Heart right ventricle (tissue), 16 donors: Measurements from ENCODE around the gene LAMA2. TPM values are rescaled to one million over a fixed set of nuclear protein-coding genes. Genes with fewer than 3 reads are reported as not detected.
A peak's percentile ranks its signal among the peaks of the same experiment; 100 is the strongest.

Source experiments
- ATAC-seq, 8 donors: fragments of 200-7000 bp; cut with Tn5 transposase; one replicate each; pipeline ENCODE4 v1.9.1; 2020; ENCODE audit warnings: mild to moderate bottlenecking in 8 of 8, moderate library complexity in 8 of 8, moderate number of reproducible peaks in 1 of 8
- DNase-seq, 2 donors: peaks; one replicate each; pipeline ENCODE4 v3.0.0-alpha.2; 2020
- H3K27ac ChIP-seq, 10 donors: fragments of 200-600 bp; sonication (generic) in 2 of 10; one replicate each; pipeline versions ENCODE4 v1.5.0 to v1.8.0; 2020 to 2022; ENCODE audit warnings: mild to moderate bottlenecking in 3 of 10
- H3K27me3 ChIP-seq, 7 donors: fragments of 200-600 bp; one replicate each; pipeline ENCODE4 v1.8.0; 2021 to 2022; ENCODE audit warnings: mild to moderate bottlenecking in 2 of 7
- H3K36me3 ChIP-seq, 9 donors: fragments of 200-600 bp; sonication (generic) in 1 of 9; one replicate each; pipeline versions ENCODE4 v1.5.0 to v1.8.0; 2020 to 2022; ENCODE audit warnings: mild to moderate bottlenecking in 2 of 9
- H3K4me1 ChIP-seq, 9 donors: fragments of 200-600 bp; sonication (generic) in 1 of 9; one replicate each; pipeline versions ENCODE4 v1.5.0 to v1.8.0; 2020 to 2022; ENCODE audit warnings: mild to moderate bottlenecking in 4 of 9
- H3K4me3 ChIP-seq, 10 donors: fragments of 200-600 bp; sonication (generic) in 2 of 10; one replicate each; pipeline versions ENCODE4 v1.5.0 to v1.8.0; 2020 to 2022; ENCODE audit warnings: mild to moderate bottlenecking in 7 of 10, moderate library complexity in 2 of 10
- H3K9me3 ChIP-seq, 11 donors: fragments of 200-600 bp in 10 of 11; sonication (generic) in 2 of 11; one replicate each; pipeline versions ENCODE4 v1.5.0 to v1.8.0; 2013 to 2022; ENCODE audit warnings: mild to moderate bottlenecking in 2 of 11, control low read depth in 1 of 11, moderate library complexity in 1 of 11
- WGBS, 2 donors: extraction: QIAGEN DNeasy Blood & Tissue Kit; methylation state at CpG; one replicate each; pipeline ENCODE4 v1.1.7; 2013; ENCODE audit warnings: inconsistent platforms in 1 of 2; 5-methylcytosine and 5-hydroxymethylcytosine counted together
- intact Hi-C, 10 donors: fragments of 100-400 bp; cut with DNase I; formaldehyde crosslinking; loops; one replicate each; pipeline versions ENCODE4 v1.11.1 to v1.14.2; 2022
- polyA plus RNA-seq, 2 donors: library from polyadenylated mRNA; stranded (reverse); fragments of 200-250 nt; gene quantifications; one replicate each; pipeline ENCODE4 v1.2.3, GENCODE V29; 2013
- total RNA-seq, 10 donors: library from RNA; stranded (reverse); fragmentation: NEBNext Ultra II Directional in 3 of 10; extraction: Animal tissue kit (Norgen Biotek cat#: 25700) in 3 of 10; gene quantifications; one replicate each; pipeline versions ENCODE4 v1.2.1 to v1.2.4, GENCODE V29; 2021 to 2023
- TF ChIP-seq, protein P1 (sequence below), 9 donors: fragments of 200-600 bp; sonication (generic) in 2 of 9; IDR thresholded peaks; one replicate each; pipeline versions ENCODE4 v1.5.0 to v1.8.0; 2021 to 2022; ENCODE audit warnings: antibody characterized with exemption in 9 of 9, mild to moderate bottlenecking in 5 of 9, moderate library complexity in 1 of 9
- donor health status: Arrhythmogenic right ventricular cardiomyopathy.
- donor health status: ischemic (EF 13 %, LVEDD 7.1; RV severe dilation, severe dysfunction).
- donor health status: healthy with polysubstance abuse.
- donor health status: DM: no; HTN: yes; CAD: no.
- donor health status: DM: no; HTN: no; CAD: no.
- donor health status: ischemic (EF 25% LVEDD 6.9; RV normal size, moderate dysfunction).
- donor health status: ischemic (EF 25% LVEDD 5.7; RV mildly dilated, moderate dysfunction).
- donor health status: healthy.
- donor health status: DM: yes; HTN: yes; CAD: no.
- donor health status: Ischemic cardiomyopathy.
- donor health status: ischemic (EF 35%, LVEDD 5.7; RV mildly dilated, moderate dysfunction).
- donor health status: nonischemic (EF 11% LVEDD 7.7; RV severe dilation, severe dysfunction).
- donor health status: DM: yes; HTN: yes; CAD: no.
- donor health status: PGD.
- donor health status: ischemic (EF 29% LVEDD 5.4; RV normal size, mild dysfunction).
- donor health status: nonischemic (EF 23%, LVEDD 6.1; RV moderate dilation, normal function).

LAMA2 gene
- total and polyA plus RNA-seq, 12 donors: 31.1 to 293 (median 223) TPM

- DNase-seq: peak in 1 of 2 donors; percentile 17
- ATAC-seq: peak; percentile 39 to 90 (median 73)
- peaks cover 0 to 33% (median 9%) of the 10 kb centered on the region in 9 donors for H3K4me1 ChIP-seq
- intact Hi-C loops: no loop called here
- no peak overlapping the region for H3K4me3 ChIP-seq
- peak overlapping the region in 6 of 10 donors; percentile 3 to 66 (median 30) for H3K27ac ChIP-seq
- no peaks in the 10 kb centered on the region for H3K27me3 ChIP-seq
- TF ChIP-seq, protein P1, sequence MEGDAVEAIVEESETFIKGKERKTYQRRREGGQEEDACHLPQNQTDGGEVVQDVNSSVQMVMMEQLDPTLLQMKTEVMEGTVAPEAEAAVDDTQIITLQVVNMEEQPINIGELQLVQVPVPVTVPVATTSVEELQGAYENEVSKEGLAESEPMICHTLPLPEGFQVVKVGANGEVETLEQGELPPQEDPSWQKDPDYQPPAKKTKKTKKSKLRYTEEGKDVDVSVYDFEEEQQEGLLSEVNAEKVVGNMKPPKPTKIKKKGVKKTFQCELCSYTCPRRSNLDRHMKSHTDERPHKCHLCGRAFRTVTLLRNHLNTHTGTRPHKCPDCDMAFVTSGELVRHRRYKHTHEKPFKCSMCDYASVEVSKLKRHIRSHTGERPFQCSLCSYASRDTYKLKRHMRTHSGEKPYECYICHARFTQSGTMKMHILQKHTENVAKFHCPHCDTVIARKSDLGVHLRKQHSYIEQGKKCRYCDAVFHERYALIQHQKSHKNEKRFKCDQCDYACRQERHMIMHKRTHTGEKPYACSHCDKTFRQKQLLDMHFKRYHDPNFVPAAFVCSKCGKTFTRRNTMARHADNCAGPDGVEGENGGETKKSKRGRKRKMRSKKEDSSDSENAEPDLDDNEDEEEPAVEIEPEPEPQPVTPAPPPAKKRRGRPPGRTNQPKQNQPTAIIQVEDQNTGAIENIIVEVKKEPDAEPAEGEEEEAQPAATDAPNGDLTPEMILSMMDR (IDR thresholded peaks at IDR 0.05): no peak
- H3K9me3 ChIP-seq: no peaks in the 10 kb centered on the region
- 43 to 44% methylated on average over 3 of the region's 3 CpGs for WGBS, 2 donors
- H3K36me3 ChIP-seq: peaks cover 0 to 96% (median 19%) of the 10 kb centered on the region in 9 donors
Observed at GRCh38 chr6:129312880-129313279, 429.9 kb downstream of the LAMA2 start.

- no peak overlapping the region for H3K4me3 ChIP-seq
- intact Hi-C loops: no loop called here
- peak overlapping the region in 3 of 10 donors; percentile 23 to 57 (median 53) for H3K27ac ChIP-seq
- peaks cover 0 to 96% (median 23%) of the 10 kb centered on the region in 9 donors for H3K36me3 ChIP-seq
- peaks cover 0 to 37% (median 9%) of the 10 kb centered on the region in 9 donors for H3K4me1 ChIP-seq
- no peaks in the 10 kb centered on the region for H3K27me3 ChIP-seq
- ATAC-seq (peak in 6 of 8 donors; percentile 64 to 86 (median 78)), DNase-seq (peak in 1 of 2 donors; percentile 47)
- H3K9me3 ChIP-seq: no peaks in the 10 kb centered on the region
- WGBS, 2 donors: 50 to 70% methylated on average over 9 of the region's 9 CpGs
- TF ChIP-seq, protein P1 (IDR thresholded peaks at IDR 0.05): no peak
Observed at GRCh38 chr6:129314575-129314974, 431.6 kb downstream of the LAMA2 start.

DNA sequence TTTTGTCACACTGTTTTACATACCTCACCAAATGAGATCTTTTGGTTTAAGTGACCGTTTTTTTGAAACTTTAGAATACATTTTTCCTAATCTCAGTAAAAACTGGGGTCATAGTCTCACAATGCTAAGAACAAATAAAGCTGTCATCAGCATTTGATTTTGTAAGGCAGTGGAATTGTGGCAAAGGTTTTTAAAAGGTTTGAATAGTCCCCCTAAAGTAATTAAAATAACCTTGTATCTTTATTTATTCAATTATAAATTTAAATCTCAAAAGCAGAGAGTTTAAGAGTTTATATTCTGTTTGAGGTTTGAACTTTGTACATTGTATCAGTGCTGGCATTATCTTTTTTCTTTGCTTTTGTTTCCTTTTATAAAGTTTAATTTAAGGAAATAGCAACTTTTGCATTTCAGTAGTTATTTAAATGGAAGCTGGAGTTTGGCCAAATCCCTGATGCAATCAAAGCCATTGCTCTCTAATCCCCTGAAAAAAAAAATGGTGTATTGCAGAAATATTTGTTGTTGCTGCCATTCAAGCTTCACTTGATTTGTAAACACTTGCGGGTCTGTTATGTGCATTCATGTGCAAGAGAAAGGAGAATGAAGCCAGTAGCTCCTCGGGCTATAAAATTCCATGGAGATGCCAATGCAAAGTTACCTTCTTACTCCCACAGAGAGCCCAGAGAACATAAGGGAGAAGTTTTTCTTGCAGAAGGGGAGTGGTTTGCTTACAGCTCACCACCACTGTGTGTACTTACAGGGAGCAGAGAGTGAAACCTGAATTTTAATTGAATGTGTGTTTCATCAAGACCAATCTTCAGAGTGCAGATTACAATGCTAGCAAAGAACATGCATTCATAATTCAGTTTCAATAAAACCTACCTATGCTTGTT, 435.2 kb downstream of the LAMA2 start:
- peaks cover 0 to 100% (median 33%) of the 10 kb centered on the region in 9 donors for H3K36me3 ChIP-seq
- TF ChIP-seq, protein P1 (IDR thresholded peaks at IDR 0.05): no peak
- 33 to 36% methylated on average over 3 of the region's 3 CpGs for WGBS, 2 donors

GRCh38 chr6:129320892-129321291, 438.0 kb downstream of the LAMA2 start:
- no peaks in the 10 kb centered on the region for H3K27me3 ChIP-seq
- no peak overlapping the region for H3K27ac ChIP-seq
- peaks cover 0 to 100% (median 33%) of the 10 kb centered on the region in 9 donors for H3K36me3 ChIP-seq
- DNase-seq: no peak
- 86 to 93% methylated on average over 2 of the region's 2 CpGs for WGBS, 2 donors
- intact Hi-C loops: no loop called here
- H3K4me3 ChIP-seq: no peak overlapping the region
- TF ChIP-seq, protein P1 (IDR thresholded peaks at IDR 0.05): no peak
- peaks cover 0 to 8% (median 5%) of the 10 kb centered on the region in 9 donors for H3K4me1 ChIP-seq
- no peak for ATAC-seq
- H3K9me3 ChIP-seq: no peaks in the 10 kb centered on the region

More for the DNA sequence above, 435.2 kb downstream of the LAMA2 start:
- no peak for ATAC-seq
- intact Hi-C loops: no loop called here
- Histone ChIP-seq H3K4me3 (no peak overlapping the region), H3K27me3 (no peaks in the 10 kb centered on the region), H3K27ac (no peak overlapping the region), H3K9me3 (no peaks in the 10 kb centered on the region), H3K4me1 (peaks cover 0 to 28% (median 6%) of the 10 kb centered on the region in 9 donors)
- no peak for DNase-seq
